GM12872 (cell line): ENCODE data around the gene ANGEL2.

Experiments used
- TF ChIP-seq, protein P1 (sequence below): IDR thresholded peaks from 3 replicates; pipeline ENCODE4 v1.5.1; 2011; ENCODE audit warnings: low read depth, mild to moderate bottlenecking, low read length, moderate library complexity; ENCODE audit not compliant: insufficient read depth

Gene ANGEL2

DNA sequence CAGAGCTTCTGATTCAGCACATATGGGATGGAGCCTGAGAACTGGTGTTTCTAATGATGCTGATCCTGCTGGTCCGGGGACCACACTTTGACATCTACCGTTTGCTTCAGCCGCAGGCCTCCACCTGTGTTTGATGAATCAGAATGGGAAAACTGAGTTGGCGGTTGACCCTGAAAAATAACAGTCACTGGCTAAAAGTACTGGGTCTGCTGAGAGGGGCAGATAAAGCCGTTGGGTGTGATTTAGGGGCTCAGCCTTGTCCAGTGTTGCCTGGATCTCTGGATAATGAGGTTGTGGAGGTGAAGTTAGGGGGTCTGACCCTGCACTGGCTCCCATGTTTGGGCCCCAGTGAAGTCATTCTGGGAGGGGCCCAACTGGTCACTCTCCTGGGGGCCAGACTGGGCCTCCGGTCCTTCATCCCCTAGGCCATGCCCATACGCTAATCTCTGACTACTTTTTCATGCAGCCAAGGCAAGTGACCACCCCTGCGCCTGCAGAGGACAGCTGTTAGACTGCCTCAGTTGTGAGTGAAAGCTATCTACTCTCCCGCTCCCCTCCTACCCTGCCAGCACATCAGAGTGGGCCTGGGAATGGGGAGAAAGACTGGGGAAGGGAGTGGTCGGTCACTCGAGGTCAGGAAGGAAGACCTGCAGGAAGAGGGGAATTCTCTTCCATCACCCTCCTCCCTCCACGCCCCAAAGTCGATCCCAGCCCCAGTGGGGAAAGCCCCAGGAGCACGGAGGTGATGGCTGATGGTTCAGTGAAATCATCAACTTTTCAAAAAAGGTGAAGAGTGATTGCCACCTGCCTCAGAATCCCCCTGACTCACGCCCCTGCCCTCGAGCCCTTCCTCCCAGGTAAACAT is 37.7 kb downstream of the ANGEL2 start:
- TF ChIP-seq, protein P1, sequence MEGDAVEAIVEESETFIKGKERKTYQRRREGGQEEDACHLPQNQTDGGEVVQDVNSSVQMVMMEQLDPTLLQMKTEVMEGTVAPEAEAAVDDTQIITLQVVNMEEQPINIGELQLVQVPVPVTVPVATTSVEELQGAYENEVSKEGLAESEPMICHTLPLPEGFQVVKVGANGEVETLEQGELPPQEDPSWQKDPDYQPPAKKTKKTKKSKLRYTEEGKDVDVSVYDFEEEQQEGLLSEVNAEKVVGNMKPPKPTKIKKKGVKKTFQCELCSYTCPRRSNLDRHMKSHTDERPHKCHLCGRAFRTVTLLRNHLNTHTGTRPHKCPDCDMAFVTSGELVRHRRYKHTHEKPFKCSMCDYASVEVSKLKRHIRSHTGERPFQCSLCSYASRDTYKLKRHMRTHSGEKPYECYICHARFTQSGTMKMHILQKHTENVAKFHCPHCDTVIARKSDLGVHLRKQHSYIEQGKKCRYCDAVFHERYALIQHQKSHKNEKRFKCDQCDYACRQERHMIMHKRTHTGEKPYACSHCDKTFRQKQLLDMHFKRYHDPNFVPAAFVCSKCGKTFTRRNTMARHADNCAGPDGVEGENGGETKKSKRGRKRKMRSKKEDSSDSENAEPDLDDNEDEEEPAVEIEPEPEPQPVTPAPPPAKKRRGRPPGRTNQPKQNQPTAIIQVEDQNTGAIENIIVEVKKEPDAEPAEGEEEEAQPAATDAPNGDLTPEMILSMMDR: no peak

DNA sequence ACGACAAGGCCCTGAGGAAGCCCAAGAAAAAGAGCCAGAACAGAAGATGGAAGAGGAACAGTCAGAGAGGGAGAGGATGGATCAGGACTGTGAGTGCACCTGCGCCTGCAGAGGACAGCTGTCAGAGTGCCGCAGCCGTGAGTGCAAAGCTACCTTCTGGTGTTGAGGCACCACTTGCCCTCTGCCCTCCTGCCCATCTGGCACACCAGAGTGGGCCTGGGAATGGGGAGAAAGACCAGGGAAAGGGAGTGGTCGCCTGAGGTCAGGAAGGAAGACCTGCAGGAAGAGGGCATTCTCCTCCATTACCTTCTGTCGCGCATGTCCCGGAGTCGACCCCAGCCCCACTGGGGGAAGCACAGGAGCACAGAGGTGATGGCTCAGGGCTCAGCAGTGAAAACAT is 39.1 kb downstream of the ANGEL2 start:
- TF ChIP-seq, protein P1: no peak

DNA sequence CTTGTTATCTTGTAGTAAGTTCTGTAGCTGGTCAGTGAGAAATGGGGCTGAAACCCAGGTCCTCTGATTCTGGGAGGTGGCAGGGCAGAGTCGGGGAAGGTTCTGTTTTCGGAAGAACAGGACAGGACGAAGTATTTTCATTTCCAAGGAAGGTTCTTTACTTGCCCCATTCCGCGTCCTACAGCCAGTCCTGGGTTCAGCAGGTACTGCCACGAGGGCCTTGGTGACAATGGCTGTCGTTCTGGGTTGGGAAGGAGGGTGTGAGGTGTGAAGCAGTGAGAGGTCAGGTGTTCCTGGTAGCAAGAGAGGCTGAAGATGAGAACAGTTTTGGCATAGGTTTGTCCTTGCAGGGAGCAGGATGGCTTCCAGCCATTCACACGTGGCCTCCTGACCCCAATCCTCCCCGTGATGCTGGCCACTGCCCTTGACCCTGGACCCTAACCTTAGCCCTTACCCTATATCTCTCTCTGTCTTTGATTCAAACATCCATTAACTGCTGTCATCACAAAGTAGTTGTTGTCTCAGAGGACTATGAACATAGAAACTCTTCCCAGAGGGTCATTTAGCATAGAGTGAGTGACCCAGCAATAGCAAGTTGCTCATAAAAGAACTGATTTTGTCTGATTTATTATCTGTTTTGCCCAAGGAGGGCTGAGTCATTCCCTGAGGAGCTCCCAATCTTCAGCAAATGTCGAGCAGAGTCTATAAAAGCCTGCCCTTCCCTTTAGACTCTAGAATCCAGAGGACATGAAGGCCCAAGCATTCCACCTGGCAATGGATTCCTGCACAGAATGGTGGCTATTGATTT is 40.4 kb downstream of the ANGEL2 start:
- TF ChIP-seq, protein P1: no peak

DNA sequence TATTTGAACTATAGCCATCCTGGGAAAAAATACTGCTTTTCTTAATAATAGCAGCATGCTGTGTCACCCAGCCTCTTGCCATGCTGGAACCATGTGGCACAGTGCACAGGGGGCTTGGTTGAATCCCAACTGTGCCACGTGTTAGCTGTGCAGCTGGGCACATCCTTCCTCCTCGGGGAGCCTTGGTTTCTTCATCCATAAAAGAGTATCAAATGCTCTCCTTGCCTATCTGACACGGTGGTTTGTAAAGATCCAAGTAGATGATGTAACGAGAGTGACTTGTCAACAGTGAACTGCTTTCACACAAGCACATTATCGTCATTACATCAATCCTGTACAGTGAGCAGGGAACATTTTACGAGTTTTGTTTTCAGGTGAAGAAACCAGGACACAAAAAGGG is 41.0 kb downstream of the ANGEL2 start:
- TF ChIP-seq, protein P1: no peak

DNA sequence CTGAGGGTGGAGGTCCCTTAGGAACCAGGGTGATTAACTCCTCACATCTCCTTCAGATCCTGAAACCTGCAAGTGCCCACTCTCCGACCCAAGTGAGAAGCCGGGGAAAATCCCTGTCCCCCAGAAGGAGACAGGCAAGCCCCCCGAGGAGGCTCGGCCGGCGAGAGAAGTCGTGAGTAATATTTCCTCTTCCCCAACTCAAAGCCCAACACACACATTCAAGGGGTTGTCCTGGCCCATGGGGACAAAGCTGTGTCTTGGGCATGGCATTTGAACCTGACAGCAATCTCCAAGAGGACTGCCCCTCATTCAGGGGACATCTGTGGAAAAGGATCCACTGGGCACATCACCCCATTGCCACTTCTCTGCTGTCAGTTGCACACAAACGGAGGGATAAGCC is 41.8 kb downstream of the ANGEL2 start:
- TF ChIP-seq, protein P1: no peak

DNA sequence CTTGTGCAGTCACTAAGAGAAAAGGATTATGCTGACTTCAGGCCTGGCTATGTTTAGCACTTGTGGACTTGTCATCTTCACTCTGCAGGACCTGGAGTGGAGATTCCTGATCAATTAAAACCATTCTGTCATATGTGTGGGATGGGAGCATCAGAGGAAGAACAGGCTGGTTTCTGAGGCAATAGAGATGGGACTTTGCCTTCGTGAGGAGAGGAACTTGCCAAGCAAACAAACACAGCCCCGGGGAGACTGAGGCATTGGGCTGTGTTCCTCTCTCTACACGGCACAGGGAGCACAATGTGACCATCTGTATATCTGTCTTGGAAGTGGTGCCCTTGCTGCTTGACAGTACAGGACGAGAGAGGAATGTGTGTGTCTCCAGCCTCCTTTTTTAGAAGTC is 42.2 kb downstream of the ANGEL2 start:
- TF ChIP-seq, protein P1: no peak

DNA sequence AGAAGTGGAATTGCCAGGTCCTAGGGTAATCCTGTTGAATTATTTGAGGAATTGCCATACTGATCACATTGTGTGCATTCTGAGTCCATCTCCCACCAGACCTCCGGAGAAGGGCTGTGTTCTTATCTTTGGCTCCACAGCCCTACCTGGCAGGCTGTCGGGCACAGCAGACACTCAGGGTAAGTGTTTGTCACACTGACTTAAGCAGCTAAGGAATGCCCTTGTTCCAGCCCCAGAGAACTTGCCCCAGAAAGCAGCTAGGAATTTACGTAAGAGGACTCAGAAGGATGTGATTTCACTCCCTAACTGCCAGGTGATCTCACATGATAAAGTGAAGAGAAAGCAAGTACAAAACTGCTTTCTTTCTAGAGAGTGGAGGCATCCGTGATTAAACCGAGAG is 44.4 kb downstream of the ANGEL2 start:
- TF ChIP-seq, protein P1: no peak
